ENCODE measurements around the gene OTOP2. TPM values are rescaled to one million over a fixed set of nuclear protein-coding genes. Genes with fewer than 3 reads are reported as not detected.

The OTOP2 gene
- total and polyA plus RNA-seq, 2 donors from 2014 or later: not detected

DNA sequence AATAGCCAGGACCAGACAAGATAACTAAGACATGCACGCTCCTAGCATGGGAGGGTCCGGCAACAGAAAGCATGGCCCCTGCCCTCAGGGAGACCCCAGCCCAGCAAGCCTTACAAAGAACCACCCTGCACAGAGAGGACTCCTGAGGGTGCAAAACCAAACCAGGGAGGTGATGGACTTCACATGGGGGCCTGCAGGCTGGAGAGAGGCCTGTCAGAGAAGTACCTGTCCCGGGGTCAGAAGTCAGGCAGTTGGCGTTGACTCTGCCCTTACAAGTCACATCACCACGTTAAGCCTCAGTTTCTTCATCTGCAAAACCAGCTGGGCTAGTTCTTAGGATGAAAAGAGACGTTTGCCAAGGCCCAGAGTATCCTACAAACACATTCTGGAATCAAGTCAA lies 4.7 kb downstream of the OTOP2 start:
- intact Hi-C loops (cut with DNase I): no loop called here
- no peaks in the 10 kb centered on the region for H3K36me3 ChIP-seq (ENCODE audit: control insufficient read depth in 2 of 3, insufficient read depth in 3 of 3, low read length in 3 of 3)
- TF ChIP-seq CTCF (IDR thresholded peaks at IDR 0.05; ENCODE audit: borderline replicate concordance, extremely low read depth, insufficient read depth): no peak
- no peak overlapping the region for H3K4me3 ChIP-seq (ENCODE audit: low read length in 3 of 3)
- no peaks in the 10 kb centered on the region for H3K9me3 ChIP-seq (ENCODE audit: control insufficient read depth in 2 of 3, insufficient read depth in 1 of 3, low read length in 3 of 3)
- peaks cover 26% of the 10 kb centered on the region for H3K27me3 ChIP-seq (ENCODE audit: control insufficient read depth, insufficient read depth, low read length)
- FAIRE-seq (no peak), DNase-seq (peak in 1 of 5 donors; percentile 43)
- H3K27ac ChIP-seq (ENCODE audit: low read depth in 2 of 2, low read length in 2 of 2): no peak overlapping the region
- no peak overlapping the region for H3K9ac ChIP-seq (ENCODE audit: low read length in 3 of 3)
- peaks cover 0 to 5% (median 0%) of the 10 kb centered on the region in 3 donors for H3K4me1 ChIP-seq (ENCODE audit: control insufficient read depth in 2 of 3, insufficient read depth in 2 of 3, low read depth in 1 of 3, low read length in 3 of 3)

DNA sequence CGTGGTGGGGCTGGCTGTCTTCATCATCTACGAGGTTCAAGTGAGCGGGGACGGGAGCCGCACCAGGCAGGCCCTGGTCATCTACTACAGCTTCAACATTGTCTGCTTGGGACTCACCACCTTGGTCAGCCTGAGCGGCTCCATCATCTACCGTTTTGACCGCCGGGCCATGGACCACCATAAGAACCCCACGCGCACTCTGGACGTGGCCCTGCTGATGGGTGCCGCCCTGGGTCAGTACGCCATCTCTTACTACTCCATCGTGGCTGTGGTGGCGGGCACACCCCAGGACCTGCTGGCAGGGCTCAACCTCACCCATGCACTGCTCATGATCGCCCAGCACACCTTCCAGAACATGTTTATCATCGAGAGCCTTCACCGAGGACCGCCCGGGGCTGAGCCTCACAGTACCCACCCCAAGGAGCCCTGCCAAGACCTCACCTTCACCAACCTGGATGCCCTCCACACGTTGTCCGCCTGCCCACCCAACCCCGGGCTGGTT lies 6.5 kb downstream of the OTOP2 start:
- no peaks in the 10 kb centered on the region for H3K36me3 ChIP-seq (ENCODE audit: control insufficient read depth in 2 of 3, insufficient read depth in 3 of 3, low read length in 3 of 3)
- peaks cover 17% of the 10 kb centered on the region for H3K27me3 ChIP-seq (ENCODE audit: control insufficient read depth, insufficient read depth, low read length)
- FAIRE-seq (no peak), DNase-seq (peak in 2 of 5 donors; percentile 14 to 55)
- no peak overlapping the region for H3K9ac ChIP-seq (ENCODE audit: low read length in 3 of 3)
- intact Hi-C loops (cut with DNase I): no loop called here
- no peak for TF ChIP-seq CTCF (IDR thresholded peaks at IDR 0.05; ENCODE audit: borderline replicate concordance, extremely low read depth, insufficient read depth)
- H3K4me3 ChIP-seq (ENCODE audit: low read length in 3 of 3): no peak overlapping the region
- H3K9me3 ChIP-seq (ENCODE audit: control insufficient read depth in 2 of 3, insufficient read depth in 1 of 3, low read length in 3 of 3): no peaks in the 10 kb centered on the region
- H3K27ac ChIP-seq (ENCODE audit: low read depth in 2 of 2, low read length in 2 of 2): no peak overlapping the region
- no peaks in the 10 kb centered on the region for H3K4me1 ChIP-seq (ENCODE audit: control insufficient read depth in 2 of 3, insufficient read depth in 2 of 3, low read depth in 1 of 3, low read length in 3 of 3)

- no peak for FAIRE-seq
- TF ChIP-seq CTCF (IDR thresholded peaks at IDR 0.05; ENCODE audit: borderline replicate concordance, extremely low read depth, insufficient read depth): no peak
- no peak for DNase-seq
- intact Hi-C loops (cut with DNase I): no loop called here
- no peak overlapping the region for H3K9ac ChIP-seq (ENCODE audit: low read length in 3 of 3)
- H3K36me3 ChIP-seq (ENCODE audit: control insufficient read depth in 2 of 3, insufficient read depth in 3 of 3, low read length in 3 of 3): no peaks in the 10 kb centered on the region
- no peaks in the 10 kb centered on the region for H3K9me3 ChIP-seq (ENCODE audit: control insufficient read depth in 2 of 3, insufficient read depth in 1 of 3, low read length in 3 of 3)
- no peaks in the 10 kb centered on the region for H3K4me1 ChIP-seq (ENCODE audit: control insufficient read depth in 2 of 3, insufficient read depth in 2 of 3, low read depth in 1 of 3, low read length in 3 of 3)
- no peak overlapping the region for H3K4me3 ChIP-seq (ENCODE audit: low read length in 3 of 3)
- peaks cover 18% of the 10 kb centered on the region for H3K27me3 ChIP-seq (ENCODE audit: control insufficient read depth, insufficient read depth, low read length)
- H3K27ac ChIP-seq (ENCODE audit: low read depth in 2 of 2, low read length in 2 of 2): no peak overlapping the region
Observed at GRCh38 chr17:74935048-74935447, 11.0 kb downstream of the OTOP2 start.

All from kidney (tissue), 14 donors.